ENCODE results near the gene CIAPIN1.

Gene CIAPIN1

GRCh38 chr16:57383276-57384247, 63.6 kb downstream of the CIAPIN1 start:
- H3K4me1 ChIP-seq (ENCODE audit: control insufficient read depth, low read depth, low read length) = no peaks in the 10 kb centered on the region
- H4K5ac ChIP-seq (ENCODE audit: low read length) = no peak overlapping the region
- DNase-seq = peak; percentile 52
- H3K79me2 ChIP-seq (ENCODE audit: control insufficient read depth, insufficient read depth, low read length) = no peaks in the 10 kb centered on the region
- no peak overlapping the region for H3K23ac ChIP-seq (ENCODE audit: low read length)
- WGBS (ENCODE audit: extremely low coverage, insufficient coverage, low lambda C conversion rate) = no CpG with 5 or more reads among the region's 8 CpGs
- H3K56ac ChIP-seq (ENCODE audit: low read length) = no peak overlapping the region
- H3K27ac ChIP-seq (ENCODE audit: low read depth, low read length) = no peak overlapping the region
- no peak overlapping the region for H3K4ac ChIP-seq (ENCODE audit: low read depth, low read length)
- H4K8ac ChIP-seq (ENCODE audit: low read depth, low read length) = no peak overlapping the region
- H2AK5ac ChIP-seq (ENCODE audit: low read length) = no peak overlapping the region
- no peak overlapping the region for H3K4me3 ChIP-seq (ENCODE audit: low read length)
- no peak overlapping the region for H3K18ac ChIP-seq (ENCODE audit: low read length)
- H3K9ac ChIP-seq (ENCODE audit: low read length) = no peak overlapping the region
- no peaks in the 10 kb centered on the region for H3K27me3 ChIP-seq (ENCODE audit: insufficient read depth, low read length, poor library complexity)
- no peak overlapping the region for H2BK15ac ChIP-seq (replicated peaks; ENCODE audit: low read depth)
- no peaks in the 10 kb centered on the region for H3K36me3 ChIP-seq (ENCODE audit: control insufficient read depth, insufficient read depth, low read length)
- no peak overlapping the region for H2BK120ac ChIP-seq (ENCODE audit: low read depth, low read length)
- no peaks in the 10 kb centered on the region for H3K79me1 ChIP-seq (ENCODE audit: low read length)
- H2BK5ac ChIP-seq (ENCODE audit: low read length) = no peak overlapping the region
- H3K4me2 ChIP-seq (ENCODE audit: low read length) = no peak overlapping the region

- Histone ChIP-seq H3K56ac (ENCODE audit: low read length) (no peak overlapping the region), H4K5ac (ENCODE audit: low read length) (no peak overlapping the region), H3K27me3 (ENCODE audit: insufficient read depth, low read length, poor library complexity) (no peaks in the 10 kb centered on the region), H3K79me1 (ENCODE audit: low read length) (no peaks in the 10 kb centered on the region), H2BK5ac (ENCODE audit: low read length) (no peak overlapping the region), H2BK120ac (ENCODE audit: low read depth, low read length) (no peak overlapping the region), H3K4ac (ENCODE audit: low read depth, low read length) (no peak overlapping the region), H4K8ac (ENCODE audit: low read depth, low read length) (no peak overlapping the region), H3K9ac (ENCODE audit: low read length) (no peak overlapping the region), H3K27ac (ENCODE audit: low read depth, low read length) (no peak overlapping the region), H3K4me3 (ENCODE audit: low read length) (no peak overlapping the region), H3K18ac (ENCODE audit: low read length) (no peak overlapping the region), H3K79me2 (ENCODE audit: control insufficient read depth, insufficient read depth, low read length) (no peaks in the 10 kb centered on the region), H3K4me1 (ENCODE audit: control insufficient read depth, low read depth, low read length) (no peaks in the 10 kb centered on the region), H2BK15ac (replicated peaks; ENCODE audit: low read depth) (no peak overlapping the region), H2AK5ac (ENCODE audit: low read length) (no peak overlapping the region), H3K23ac (ENCODE audit: low read length) (no peak overlapping the region), H3K4me2 (ENCODE audit: low read length) (no peak overlapping the region), H3K36me3 (ENCODE audit: control insufficient read depth, insufficient read depth, low read length) (no peaks in the 10 kb centered on the region)
- no CpG with 5 or more reads among the region's 16 CpGs for WGBS (ENCODE audit: extremely low coverage, insufficient coverage, low lambda C conversion rate)
- DNase-seq = no peak
Observed at GRCh38 chr16:57382535-57383275, 64.5 kb downstream of the CIAPIN1 start.

GRCh38 chr16:57381791-57382534, 65.2 kb downstream of the CIAPIN1 start:
- H3K79me2 ChIP-seq (ENCODE audit: control insufficient read depth, insufficient read depth, low read length) = no peaks in the 10 kb centered on the region
- H2BK120ac ChIP-seq (ENCODE audit: low read depth, low read length) = no peak overlapping the region
- no peak overlapping the region for H3K18ac ChIP-seq (ENCODE audit: low read length)
- H2BK15ac ChIP-seq (replicated peaks; ENCODE audit: low read depth) = no peak overlapping the region
- H3K9ac ChIP-seq (ENCODE audit: low read length) = no peak overlapping the region
- H3K4me3 ChIP-seq (ENCODE audit: low read length) = no peak overlapping the region
- no peaks in the 10 kb centered on the region for H3K27me3 ChIP-seq (ENCODE audit: insufficient read depth, low read length, poor library complexity)
- H3K27ac ChIP-seq (ENCODE audit: low read depth, low read length) = no peak overlapping the region
- no peak overlapping the region for H3K56ac ChIP-seq (ENCODE audit: low read length)
- no peaks in the 10 kb centered on the region for H3K36me3 ChIP-seq (ENCODE audit: control insufficient read depth, insufficient read depth, low read length)
- no CpG with 5 or more reads among the region's 35 CpGs for WGBS (ENCODE audit: extremely low coverage, insufficient coverage, low lambda C conversion rate)
- no peaks in the 10 kb centered on the region for H3K4me1 ChIP-seq (ENCODE audit: control insufficient read depth, low read depth, low read length)
- no peak overlapping the region for H4K5ac ChIP-seq (ENCODE audit: low read length)
- no peak overlapping the region for H2AK5ac ChIP-seq (ENCODE audit: low read length)
- H3K79me1 ChIP-seq (ENCODE audit: low read length) = no peaks in the 10 kb centered on the region
- no peak overlapping the region for H4K8ac ChIP-seq (ENCODE audit: low read depth, low read length)
- H2BK5ac ChIP-seq (ENCODE audit: low read length) = no peak overlapping the region
- no peak for DNase-seq
- H3K4ac ChIP-seq (ENCODE audit: low read depth, low read length) = no peak overlapping the region
- H3K4me2 ChIP-seq (ENCODE audit: low read length) = no peak overlapping the region
- H3K23ac ChIP-seq (ENCODE audit: low read length) = no peak overlapping the region

- no peaks in the 10 kb centered on the region for H3K27me3 ChIP-seq (ENCODE audit: insufficient read depth, low read length, poor library complexity)
- H3K27ac ChIP-seq (ENCODE audit: low read depth, low read length) = no peak overlapping the region
- no peak overlapping the region for H3K23ac ChIP-seq (ENCODE audit: low read length)
- no peaks in the 10 kb centered on the region for H3K79me1 ChIP-seq (ENCODE audit: low read length)
- no peaks in the 10 kb centered on the region for H3K36me3 ChIP-seq (ENCODE audit: control insufficient read depth, insufficient read depth, low read length)
- no peak overlapping the region for H3K4ac ChIP-seq (ENCODE audit: low read depth, low read length)
- H3K9ac ChIP-seq (ENCODE audit: low read length) = no peak overlapping the region
- DNase-seq = no peak
- H3K79me2 ChIP-seq (ENCODE audit: control insufficient read depth, insufficient read depth, low read length) = no peaks in the 10 kb centered on the region
- H2AK5ac ChIP-seq (ENCODE audit: low read length) = no peak overlapping the region
- no peak overlapping the region for H3K56ac ChIP-seq (ENCODE audit: low read length)
- H4K8ac ChIP-seq (ENCODE audit: low read depth, low read length) = no peak overlapping the region
- no peak overlapping the region for H3K4me2 ChIP-seq (ENCODE audit: low read length)
- no peaks in the 10 kb centered on the region for H3K4me1 ChIP-seq (ENCODE audit: control insufficient read depth, low read depth, low read length)
- H3K18ac ChIP-seq (ENCODE audit: low read length) = no peak overlapping the region
- no peak overlapping the region for H2BK15ac ChIP-seq (replicated peaks; ENCODE audit: low read depth)
- no CpG with 5 or more reads among the region's 8 CpGs for WGBS (ENCODE audit: extremely low coverage, insufficient coverage, low lambda C conversion rate)
- H2BK5ac ChIP-seq (ENCODE audit: low read length) = no peak overlapping the region
- H2BK120ac ChIP-seq (ENCODE audit: low read depth, low read length) = no peak overlapping the region
- H3K4me3 ChIP-seq (ENCODE audit: low read length) = no peak overlapping the region
- no peak overlapping the region for H4K5ac ChIP-seq (ENCODE audit: low read length)
Observed at GRCh38 chr16:57380671-57381462, 66.3 kb downstream of the CIAPIN1 start.

GRCh38 chr16:57379579-57379978, 67.6 kb downstream of the CIAPIN1 start:
- Histone ChIP-seq H3K79me1 (ENCODE audit: low read length) (no peaks in the 10 kb centered on the region), H3K27me3 (ENCODE audit: insufficient read depth, low read length, poor library complexity) (no peaks in the 10 kb centered on the region), H4K5ac (ENCODE audit: low read length) (no peak overlapping the region), H3K56ac (ENCODE audit: low read length) (no peak overlapping the region), H3K79me2 (ENCODE audit: control insufficient read depth, insufficient read depth, low read length) (no peaks in the 10 kb centered on the region), H3K27ac (ENCODE audit: low read depth, low read length) (no peak overlapping the region), H2BK120ac (ENCODE audit: low read depth, low read length) (no peak overlapping the region), H3K4me2 (ENCODE audit: low read length) (no peak overlapping the region), H3K4me3 (ENCODE audit: low read length) (no peak overlapping the region), H3K4me1 (ENCODE audit: control insufficient read depth, low read depth, low read length) (no peaks in the 10 kb centered on the region), H3K36me3 (ENCODE audit: control insufficient read depth, insufficient read depth, low read length) (no peaks in the 10 kb centered on the region), H3K18ac (ENCODE audit: low read length) (no peak overlapping the region), H4K8ac (ENCODE audit: low read depth, low read length) (no peak overlapping the region), H2BK15ac (replicated peaks; ENCODE audit: low read depth) (no peak overlapping the region), H3K4ac (ENCODE audit: low read depth, low read length) (no peak overlapping the region), H2AK5ac (ENCODE audit: low read length) (no peak overlapping the region), H3K23ac (ENCODE audit: low read length) (no peak overlapping the region), H2BK5ac (ENCODE audit: low read length) (no peak overlapping the region), H3K9ac (ENCODE audit: low read length) (no peak overlapping the region)
- DNase-seq = no peak
- WGBS (ENCODE audit: extremely low coverage, insufficient coverage, low lambda C conversion rate) = no CpG with 5 or more reads among the region's 10 CpGs
